Upper lobe of left lung (tissue), 4 donors: ENCODE measurements around the gene PDCD11.

Source experiments
- CTCF ChIP-seq, 6 experiments: fragments of 450-650 bp in 4 of 6; fragments of 200-600 bp in 2 of 6; sonication (generic) in 2 of 6; IDR thresholded peaks; one replicate each; pipeline ENCODE4 v1.5.1; 2016 to 2019; ENCODE audit warnings: antibody characterized with exemption in 6 of 6
- EP300 ChIP-seq, 4 donors: sonication (generic); formaldehyde crosslinking; IDR thresholded peaks; one replicate each; pipeline ENCODE4 v1.5.1; 2017; ENCODE audit warnings: antibody characterized with exemption in 4 of 4, control low read depth in 2 of 4
- POLR2A ChIP-seq, 4 donors: fragments of 450-650 bp; IDR thresholded peaks; one replicate each; pipeline ENCODE4 v1.5.1; 2016 to 2017; ENCODE audit warnings: antibody characterized with exemption in 4 of 4, mild to moderate bottlenecking in 2 of 4
- POLR2AphosphoS5 ChIP-seq, 2 donors: sonication (generic); formaldehyde crosslinking; IDR thresholded peaks; one replicate each; pipeline ENCODE4 v1.5.1; 2017; ENCODE audit warnings: antibody characterized with exemption in 2 of 2

- TF ChIP-seq POLR2A (IDR thresholded peaks at IDR 0.05) (no peak), CTCF (IDR thresholded peaks at IDR 0.05) (no peak), POLR2AphosphoS5 (IDR thresholded peaks at IDR 0.05) (no peak), EP300 (IDR thresholded peaks at IDR 0.05) (no peak)
Measured at GRCh38 chr10:103394180-103394579, 2.2 kb upstream of the PDCD11 start.
